NB4 (cell line): ENCODE data around the gene AP4E1.

Source experiments
- MYC ChIP-seq: IDR thresholded peaks from 2 replicates; pipeline ENCODE4 v1.6.1; 2011; ENCODE audit warnings: low read depth, low read length
- POLR2A ChIP-seq: IDR thresholded peaks from 2 replicates; pipeline ENCODE4 v1.6.1; 2011; ENCODE audit warnings: mild to moderate bottlenecking; ENCODE audit not compliant: insufficient read length; ENCODE audit errors: extremely low read depth
- TF ChIP-seq, protein P1 (sequence below): IDR thresholded peaks from one replicate; pipeline ENCODE4 v1.5.1; 2012; ENCODE audit warnings: low read depth, low read length
- TF ChIP-seq, protein P2 (sequence below): IDR thresholded peaks from 2 replicates; pipeline ENCODE4 v1.6.1; 2011; ENCODE audit warnings: low read depth, low read length

DNA sequence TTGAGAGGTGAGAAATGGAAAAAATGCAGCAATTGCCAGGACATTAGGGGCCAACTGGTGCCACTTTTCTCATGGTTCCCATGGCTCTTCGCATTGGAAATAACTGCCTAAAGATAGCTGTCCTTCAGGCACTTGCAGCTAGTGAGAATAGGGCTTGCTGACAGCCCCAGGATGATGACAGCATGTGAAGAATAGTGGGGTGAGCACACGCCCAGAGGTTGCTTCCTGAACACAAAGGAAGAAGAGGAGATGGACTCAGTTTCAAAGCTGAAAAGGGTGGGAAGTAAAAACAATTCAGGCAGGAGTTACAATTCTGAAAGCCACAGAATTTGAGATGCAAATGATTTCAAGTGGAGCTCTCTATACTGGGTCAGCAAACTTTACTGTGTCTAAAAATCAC, 140.6 kb downstream of the AP4E1 start:
- TF ChIP-seq POLR2A (no peak), MYC (no peak)
- TF ChIP-seq, protein P1, sequence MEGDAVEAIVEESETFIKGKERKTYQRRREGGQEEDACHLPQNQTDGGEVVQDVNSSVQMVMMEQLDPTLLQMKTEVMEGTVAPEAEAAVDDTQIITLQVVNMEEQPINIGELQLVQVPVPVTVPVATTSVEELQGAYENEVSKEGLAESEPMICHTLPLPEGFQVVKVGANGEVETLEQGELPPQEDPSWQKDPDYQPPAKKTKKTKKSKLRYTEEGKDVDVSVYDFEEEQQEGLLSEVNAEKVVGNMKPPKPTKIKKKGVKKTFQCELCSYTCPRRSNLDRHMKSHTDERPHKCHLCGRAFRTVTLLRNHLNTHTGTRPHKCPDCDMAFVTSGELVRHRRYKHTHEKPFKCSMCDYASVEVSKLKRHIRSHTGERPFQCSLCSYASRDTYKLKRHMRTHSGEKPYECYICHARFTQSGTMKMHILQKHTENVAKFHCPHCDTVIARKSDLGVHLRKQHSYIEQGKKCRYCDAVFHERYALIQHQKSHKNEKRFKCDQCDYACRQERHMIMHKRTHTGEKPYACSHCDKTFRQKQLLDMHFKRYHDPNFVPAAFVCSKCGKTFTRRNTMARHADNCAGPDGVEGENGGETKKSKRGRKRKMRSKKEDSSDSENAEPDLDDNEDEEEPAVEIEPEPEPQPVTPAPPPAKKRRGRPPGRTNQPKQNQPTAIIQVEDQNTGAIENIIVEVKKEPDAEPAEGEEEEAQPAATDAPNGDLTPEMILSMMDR = no peak
- TF ChIP-seq, protein P2, sequence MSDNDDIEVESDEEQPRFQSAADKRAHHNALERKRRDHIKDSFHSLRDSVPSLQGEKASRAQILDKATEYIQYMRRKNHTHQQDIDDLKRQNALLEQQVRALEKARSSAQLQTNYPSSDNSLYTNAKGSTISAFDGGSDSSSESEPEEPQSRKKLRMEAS = no peak
